Lower lobe of right lung (tissue), 2 donors: ENCODE results near the gene SYS1. TPM values are rescaled to one million over a fixed set of nuclear protein-coding genes. Genes with fewer than 3 reads are reported as not detected.
A peak's percentile ranks its signal among the peaks of the same experiment; 100 is the strongest.

Experiments
- ATAC-seq, 2 donors: fragments of 200-7000 bp; cut with Tn5 transposase; one replicate each; pipeline ENCODE4 v1.9.1; 2020 to 2022; ENCODE audit warnings: mild to moderate bottlenecking in 2 of 2, moderate library complexity in 2 of 2
- DNase-seq: peaks from one replicate; pipeline ENCODE4 v3.0.0-alpha.2; 2020
- H3K27ac ChIP-seq: fragments of 200-600 bp; one replicate; pipeline ENCODE4 v1.8.0; 2022
- H3K27me3 ChIP-seq: fragments of 200-600 bp; one replicate; pipeline ENCODE4 v1.8.0; 2022; ENCODE audit warnings: low read depth
- H3K36me3 ChIP-seq: fragments of 200-600 bp; one replicate; pipeline ENCODE4 v1.8.0; 2022; ENCODE audit warnings: mild to moderate bottlenecking
- H3K4me1 ChIP-seq: fragments of 200-600 bp; one replicate; pipeline ENCODE4 v1.8.0; 2022
- H3K4me3 ChIP-seq: fragments of 200-600 bp; one replicate; pipeline ENCODE4 v1.8.0; 2022; ENCODE audit warnings: mild to moderate bottlenecking
- H3K9me3 ChIP-seq: fragments of 200-600 bp; one replicate; pipeline ENCODE4 v1.8.0; 2022
- intact Hi-C: fragments of 100-400 bp; cut with DNase I; formaldehyde crosslinking; loops from one replicate; pipeline ENCODE4 v1.11.0; 2022
- total RNA-seq: library from RNA; stranded (reverse); fragmentation: NEBNext Ultra II Directional; extraction: Animal tissue kit (Norgen Biotek cat#: 25700); gene quantifications from one replicate; pipeline ENCODE4 v1.2.1, GENCODE V29; 2021
- TF ChIP-seq, protein P1 (sequence below): fragments of 200-600 bp; IDR thresholded peaks from one replicate; pipeline ENCODE4 v1.8.0; 2022; ENCODE audit warnings: antibody characterized with exemption, mild to moderate bottlenecking
- donor health status: DM: no; HTN: yes; CAD: no; lungs with severe emphysema.

SYS1 gene
- total RNA-seq, 1 donor from 2014 or later: 69.3 TPM

DNA sequence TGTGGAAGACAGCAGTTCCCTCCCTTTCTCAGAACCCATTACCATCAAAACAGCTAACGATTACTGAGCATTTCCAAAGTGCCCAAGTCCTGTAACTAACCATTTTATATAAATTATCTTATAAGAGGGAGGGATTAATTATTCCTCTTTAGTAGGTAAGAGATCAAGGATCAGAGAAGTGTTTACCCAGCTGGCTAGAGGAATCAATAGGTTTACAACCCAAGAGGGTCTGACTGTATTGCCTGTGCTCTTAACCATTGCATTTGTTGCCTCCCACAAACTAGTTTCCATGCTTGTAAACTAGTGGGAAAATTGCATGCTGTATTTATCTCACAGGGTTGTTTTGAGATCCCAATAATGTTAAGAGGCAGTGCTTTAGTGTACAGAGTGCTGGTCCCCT is 41.5 kb downstream of the SYS1 start:
- H3K4me3 ChIP-seq: no peak overlapping the region
- peaks cover 7% of the 10 kb centered on the region for H3K9me3 ChIP-seq
- peaks cover 27% of the 10 kb centered on the region for H3K4me1 ChIP-seq
- ATAC-seq (no peak), DNase-seq (no peak)
- H3K36me3 ChIP-seq: peaks cover 6% of the 10 kb centered on the region
- H3K27me3 ChIP-seq: no peaks in the 10 kb centered on the region
- H3K27ac ChIP-seq: no peak overlapping the region
- intact Hi-C loops: no loop called here
- TF ChIP-seq, protein P1, sequence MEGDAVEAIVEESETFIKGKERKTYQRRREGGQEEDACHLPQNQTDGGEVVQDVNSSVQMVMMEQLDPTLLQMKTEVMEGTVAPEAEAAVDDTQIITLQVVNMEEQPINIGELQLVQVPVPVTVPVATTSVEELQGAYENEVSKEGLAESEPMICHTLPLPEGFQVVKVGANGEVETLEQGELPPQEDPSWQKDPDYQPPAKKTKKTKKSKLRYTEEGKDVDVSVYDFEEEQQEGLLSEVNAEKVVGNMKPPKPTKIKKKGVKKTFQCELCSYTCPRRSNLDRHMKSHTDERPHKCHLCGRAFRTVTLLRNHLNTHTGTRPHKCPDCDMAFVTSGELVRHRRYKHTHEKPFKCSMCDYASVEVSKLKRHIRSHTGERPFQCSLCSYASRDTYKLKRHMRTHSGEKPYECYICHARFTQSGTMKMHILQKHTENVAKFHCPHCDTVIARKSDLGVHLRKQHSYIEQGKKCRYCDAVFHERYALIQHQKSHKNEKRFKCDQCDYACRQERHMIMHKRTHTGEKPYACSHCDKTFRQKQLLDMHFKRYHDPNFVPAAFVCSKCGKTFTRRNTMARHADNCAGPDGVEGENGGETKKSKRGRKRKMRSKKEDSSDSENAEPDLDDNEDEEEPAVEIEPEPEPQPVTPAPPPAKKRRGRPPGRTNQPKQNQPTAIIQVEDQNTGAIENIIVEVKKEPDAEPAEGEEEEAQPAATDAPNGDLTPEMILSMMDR: no peak

DNA sequence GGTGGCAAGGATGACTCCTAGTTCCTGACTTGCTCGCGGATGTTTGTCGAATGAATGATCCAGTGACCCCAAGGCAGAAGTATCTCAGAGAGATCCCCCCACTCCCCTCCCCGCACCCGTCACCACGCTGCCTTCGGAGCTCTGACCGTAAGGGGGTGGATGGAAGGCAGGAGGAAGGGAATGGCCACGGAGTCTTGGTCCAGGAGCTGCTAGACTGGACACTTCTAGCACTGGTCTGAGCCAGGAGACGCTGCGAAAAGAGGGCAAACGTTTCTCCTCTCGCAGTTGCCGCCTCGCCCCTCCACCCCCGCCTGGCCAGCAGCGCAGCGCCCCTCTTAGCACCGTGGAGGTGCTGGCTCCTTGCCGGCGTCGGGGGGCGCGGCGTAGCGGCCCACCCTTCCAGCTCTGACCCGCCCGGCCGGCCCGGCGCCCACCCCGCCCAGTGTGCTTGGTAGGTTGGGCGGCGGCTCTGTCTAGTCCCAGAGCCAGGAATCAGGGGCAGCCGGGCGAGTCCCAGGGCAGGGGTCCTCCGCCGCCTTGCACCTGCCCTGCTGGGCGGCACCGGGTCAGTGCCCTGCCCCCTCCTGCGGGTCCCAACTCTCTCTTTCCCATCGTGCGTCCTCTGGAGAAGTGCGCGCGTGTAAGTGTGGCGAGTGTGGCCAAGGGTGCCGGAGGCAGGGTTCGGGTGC is 42.8 kb downstream of the SYS1 start:
- Histone ChIP-seq H3K4me1 (peaks cover 29% of the 10 kb centered on the region), H3K4me3 (peak overlapping the region; percentile 97), H3K36me3 (peaks cover 19% of the 10 kb centered on the region), H3K27ac (peak overlapping the region; percentile 87), H3K27me3 (no peaks in the 10 kb centered on the region), H3K9me3 (peaks cover 3% of the 10 kb centered on the region)
- TF ChIP-seq, protein P1: no peak
- DNase-seq: no peak
- intact Hi-C loops: no loop called here
- peak; percentile 48 to 52 for ATAC-seq

DNA sequence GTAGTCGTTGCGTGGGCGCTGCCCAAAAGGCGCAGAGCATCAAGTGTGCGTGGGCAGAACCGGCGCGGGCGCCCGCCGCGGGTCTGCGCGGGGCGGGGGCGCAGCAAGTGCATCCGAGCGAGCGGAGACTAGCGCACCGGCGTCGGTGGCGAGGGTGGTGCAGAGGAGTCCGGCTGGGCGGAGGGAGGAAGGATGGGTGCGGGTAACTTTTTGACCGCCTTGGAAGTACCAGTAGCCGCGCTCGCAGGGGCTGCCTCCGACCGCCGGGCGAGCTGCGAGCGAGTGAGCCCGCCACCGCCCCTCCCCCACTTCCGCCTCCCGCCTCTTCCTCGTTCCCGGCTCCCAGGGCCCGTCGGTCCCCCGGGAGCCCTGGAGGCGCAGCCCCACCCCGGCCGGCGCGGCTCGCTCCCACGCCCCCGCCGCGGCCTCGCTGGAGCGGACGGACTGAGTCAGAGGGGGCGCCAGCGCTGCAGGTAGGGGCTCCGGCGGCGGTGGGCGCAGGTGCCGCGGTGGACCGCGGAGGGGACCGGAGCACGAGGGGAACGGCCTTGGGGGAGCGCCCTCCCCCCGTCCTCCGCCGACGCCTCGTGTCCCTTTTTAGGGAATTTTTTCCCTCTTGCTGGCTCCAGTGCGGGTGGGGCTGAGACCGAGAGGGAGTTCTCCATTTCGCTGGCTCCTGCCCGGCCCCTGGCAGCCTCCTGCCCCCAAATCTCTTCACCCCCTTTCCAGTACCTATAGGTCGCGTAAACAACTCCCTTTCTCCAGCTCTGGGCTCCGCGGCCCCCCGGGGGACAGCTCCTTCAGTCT is 43.5 kb downstream of the SYS1 start:
- Histone ChIP-seq H3K9me3 (no peaks in the 10 kb centered on the region), H3K4me3 (peak overlapping the region; percentile 97), H3K27me3 (no peaks in the 10 kb centered on the region), H3K27ac (peak overlapping the region; percentile 87), H3K4me1 (peaks cover 29% of the 10 kb centered on the region), H3K36me3 (peaks cover 26% of the 10 kb centered on the region)
- intact Hi-C loops: no loop called here
- TF ChIP-seq, protein P1: no peak
- DNase-seq (peak; percentile 83), ATAC-seq (peak; percentile 79 to 88)

- peaks cover 34% of the 10 kb centered on the region for H3K36me3 ChIP-seq
- peak overlapping the region; percentile 87 for H3K27ac ChIP-seq
- ATAC-seq: peak; percentile 73 to 76
- intact Hi-C loops: no loop called here
- H3K27me3 ChIP-seq: no peaks in the 10 kb centered on the region
- H3K9me3 ChIP-seq: no peaks in the 10 kb centered on the region
- peak overlapping the region; percentile 97 for H3K4me3 ChIP-seq
- TF ChIP-seq, protein P1: no peak
- no peak for DNase-seq
- H3K4me1 ChIP-seq: peaks cover 29% of the 10 kb centered on the region
These were observed 44.2 kb downstream of the SYS1 start for GRCh38 chr20:45407067-45407745.

GRCh38 chr20:45407783-45408645 is 45.1 kb downstream of the SYS1 start, which contains the start of gene DBNDD2:
Gene DBNDD2 (plus strand): TSS chr20:45408289. CDS start chr20:45408468, 179 bp downstream.
- Histone ChIP-seq H3K4me1 (peaks cover 29% of the 10 kb centered on the region), H3K36me3 (peaks cover 36% of the 10 kb centered on the region), H3K4me3 (peak within 1 kb of the TSS; percentile 97), H3K27me3 (no peaks in the 10 kb centered on the region), H3K27ac (peak within 1 kb of the TSS; percentile 87), H3K9me3 (no peaks in the 10 kb centered on the region)
- DNase-seq (no peak), ATAC-seq (no peak)
- TF ChIP-seq, protein P1: no peak
- intact Hi-C loops: no loop called here
